ENCODE results near the gene MMP7. TPM values are rescaled to one million over a fixed set of nuclear protein-coding genes. Genes with fewer than 3 reads are reported as not detected.

Gene MMP7, protein sequence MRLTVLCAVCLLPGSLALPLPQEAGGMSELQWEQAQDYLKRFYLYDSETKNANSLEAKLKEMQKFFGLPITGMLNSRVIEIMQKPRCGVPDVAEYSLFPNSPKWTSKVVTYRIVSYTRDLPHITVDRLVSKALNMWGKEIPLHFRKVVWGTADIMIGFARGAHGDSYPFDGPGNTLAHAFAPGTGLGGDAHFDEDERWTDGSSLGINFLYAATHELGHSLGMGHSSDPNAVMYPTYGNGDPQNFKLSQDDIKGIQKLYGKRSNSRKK
- under 1 TPM in 3 of 9 donors, not detected in 6; 0.39 to 0.61 (median 0.44) TPM for total RNA-seq
- not detected for polyA plus RNA-seq
- long read RNA-seq, donor 1, result 0 reads
- long read RNA-seq, donor 2, result 0 reads
- long read RNA-seq, donor 3, result 0 reads
- long read RNA-seq, donor 4, result 0 reads
- long read RNA-seq, donor 5, result 0 reads
- long read RNA-seq, donor 6, result 0 reads
- long read RNA-seq, donor 7, result 0 reads
- long read RNA-seq, donor 8, partial matches to known transcripts, result 0 of 1 reads
- long read RNA-seq, donor 8, other reads (novel, unspliced or antisense), result 0 of 1 reads
- long read RNA-seq, donor 9, result 0 reads
- long read RNA-seq, donor 10, result 0 reads

DNA sequence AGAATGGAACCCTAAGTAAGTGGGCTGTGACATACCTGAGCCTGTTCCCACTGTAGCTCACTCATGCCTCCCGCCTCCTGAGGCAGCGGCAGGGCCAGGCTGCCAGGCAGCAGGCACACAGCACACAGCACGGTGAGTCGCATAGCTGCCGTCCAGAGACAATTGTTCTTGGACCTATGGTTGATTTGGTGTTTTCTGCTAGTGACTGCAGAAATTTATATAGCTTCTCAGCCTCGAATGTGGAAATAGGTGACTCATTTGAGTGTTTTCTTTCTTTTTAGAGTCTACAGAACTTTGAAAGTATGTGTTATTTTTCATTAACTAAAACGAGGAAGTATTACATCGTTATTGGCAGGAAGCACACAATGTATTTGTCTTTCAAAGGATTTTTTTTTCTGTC lies at the start of gene MMP7:
Gene MMP7, minus strand, starts transcription at position 190 of the 400 bp plus-strand sequence. Its CDS starts 47 bp downstream, at position 143.
- no peaks in the 10 kb centered on the region for H3K27me3 ChIP-seq
- TF ChIP-seq, protein P1, sequence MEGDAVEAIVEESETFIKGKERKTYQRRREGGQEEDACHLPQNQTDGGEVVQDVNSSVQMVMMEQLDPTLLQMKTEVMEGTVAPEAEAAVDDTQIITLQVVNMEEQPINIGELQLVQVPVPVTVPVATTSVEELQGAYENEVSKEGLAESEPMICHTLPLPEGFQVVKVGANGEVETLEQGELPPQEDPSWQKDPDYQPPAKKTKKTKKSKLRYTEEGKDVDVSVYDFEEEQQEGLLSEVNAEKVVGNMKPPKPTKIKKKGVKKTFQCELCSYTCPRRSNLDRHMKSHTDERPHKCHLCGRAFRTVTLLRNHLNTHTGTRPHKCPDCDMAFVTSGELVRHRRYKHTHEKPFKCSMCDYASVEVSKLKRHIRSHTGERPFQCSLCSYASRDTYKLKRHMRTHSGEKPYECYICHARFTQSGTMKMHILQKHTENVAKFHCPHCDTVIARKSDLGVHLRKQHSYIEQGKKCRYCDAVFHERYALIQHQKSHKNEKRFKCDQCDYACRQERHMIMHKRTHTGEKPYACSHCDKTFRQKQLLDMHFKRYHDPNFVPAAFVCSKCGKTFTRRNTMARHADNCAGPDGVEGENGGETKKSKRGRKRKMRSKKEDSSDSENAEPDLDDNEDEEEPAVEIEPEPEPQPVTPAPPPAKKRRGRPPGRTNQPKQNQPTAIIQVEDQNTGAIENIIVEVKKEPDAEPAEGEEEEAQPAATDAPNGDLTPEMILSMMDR (IDR thresholded peaks at IDR 0.05), result no peak
- no peak for TF ChIP-seq POLR2A (IDR thresholded peaks at IDR 0.05)
- no peak within 1 kb of the TSS for H3K27ac ChIP-seq
- WGBS, 4 donors, result 56 to 61% (median 58%) methylated on average over 8 of the region's 8 CpGs
- no peaks in the 10 kb centered on the region for H3K4me1 ChIP-seq (replicated peaks in 1 of 2)
- no peak for DNase-seq
- H3K36me3 ChIP-seq (replicated peaks in 1 of 2), result no peaks in the 10 kb centered on the region
- intact Hi-C loops (cut with DNase I), result no loop called here
- H3K4me3 ChIP-seq, result no peak within 1 kb of the TSS
- H3K9me3 ChIP-seq (replicated peaks in 1 of 3), result no peaks in the 10 kb centered on the region

DNA sequence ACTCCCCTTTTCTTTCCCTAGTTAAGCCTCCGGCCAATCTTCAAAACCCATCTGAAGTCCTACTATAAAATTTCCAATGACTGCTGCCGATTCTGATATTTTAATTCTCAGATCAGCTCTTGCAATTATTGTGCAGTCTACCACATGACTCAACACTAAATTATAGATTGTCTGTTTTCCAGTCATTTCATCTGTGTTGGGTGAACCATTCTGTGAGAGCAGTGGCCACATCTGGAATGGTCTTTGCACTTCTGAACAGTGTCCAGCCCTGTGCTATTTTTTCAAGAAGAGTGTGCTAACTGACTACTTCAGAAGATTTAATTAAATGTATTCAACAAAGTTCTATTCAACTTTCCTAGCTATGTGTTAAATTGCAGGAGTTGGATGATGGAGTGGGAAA lies 47.2 kb upstream of the MMP7 start:
- H3K27me3 ChIP-seq, result no peaks in the 10 kb centered on the region
- intact Hi-C loops (cut with DNase I), result no loop called here
- no peak overlapping the region for H3K4me3 ChIP-seq
- H3K27ac ChIP-seq, result no peak overlapping the region
- no peaks in the 10 kb centered on the region for H3K9me3 ChIP-seq (replicated peaks in 1 of 3)
- no peak for DNase-seq
- no peak for TF ChIP-seq POLR2A (IDR thresholded peaks at IDR 0.05)
- TF ChIP-seq, protein P1 (IDR thresholded peaks at IDR 0.05), result no peak
- H3K4me1 ChIP-seq (replicated peaks in 1 of 2), result no peaks in the 10 kb centered on the region
- 77 to 84% (median 81%) methylated on average over 2 of the region's 2 CpGs for WGBS, 4 donors
- H3K36me3 ChIP-seq (replicated peaks in 1 of 2), result no peaks in the 10 kb centered on the region

DNA sequence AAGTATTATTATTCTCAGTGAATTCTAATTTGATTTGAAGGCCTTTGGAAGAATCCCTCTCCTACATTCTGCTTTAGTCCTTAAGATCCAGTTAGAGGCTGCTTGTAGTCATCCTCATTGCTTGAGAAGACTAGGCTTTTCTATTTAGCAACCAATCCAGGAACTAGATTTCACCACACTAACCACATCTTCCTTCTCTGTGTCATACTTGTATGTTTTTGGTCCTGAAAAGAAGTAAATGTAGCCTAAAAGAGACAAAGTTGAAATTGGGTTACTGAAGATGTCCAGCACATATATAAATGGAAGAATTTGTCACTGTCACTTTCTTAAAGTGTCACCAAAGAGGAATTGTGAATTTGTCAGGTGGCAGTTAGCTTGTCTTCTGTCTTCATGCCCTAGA lies 46.6 kb upstream of the MMP7 start:
- no peaks in the 10 kb centered on the region for H3K27me3 ChIP-seq
- DNase-seq, result no peak
- no peak overlapping the region for H3K4me3 ChIP-seq
- H3K36me3 ChIP-seq (replicated peaks in 1 of 2), result no peaks in the 10 kb centered on the region
- H3K4me1 ChIP-seq (replicated peaks in 1 of 2), result no peaks in the 10 kb centered on the region
- H3K9me3 ChIP-seq (replicated peaks in 1 of 3), result no peaks in the 10 kb centered on the region
- intact Hi-C loops (cut with DNase I), result no loop called here
- no peak for TF ChIP-seq POLR2A (IDR thresholded peaks at IDR 0.05)
- TF ChIP-seq, protein P1 (IDR thresholded peaks at IDR 0.05), result no peak
- H3K27ac ChIP-seq, result no peak overlapping the region

DNA sequence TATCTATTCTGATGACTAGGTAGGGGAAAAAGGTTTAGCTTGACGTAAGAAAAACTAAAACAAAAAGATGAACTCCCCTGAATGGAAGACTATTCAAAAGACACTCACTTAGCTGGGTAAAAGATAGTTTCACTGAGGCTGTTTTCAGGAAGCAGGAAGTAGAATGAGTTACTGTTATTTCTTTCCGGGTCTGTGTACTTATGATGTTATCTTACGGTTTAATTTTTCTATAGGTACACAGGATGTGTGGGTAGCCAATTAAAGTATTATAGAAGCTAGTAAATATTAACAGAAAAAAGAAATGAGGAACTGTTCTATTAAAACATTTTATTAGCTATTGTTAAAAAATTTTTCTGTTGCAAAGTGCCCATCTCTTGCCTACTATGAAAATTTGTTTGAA lies 45.8 kb upstream of the MMP7 start:
- no peak for TF ChIP-seq POLR2A (IDR thresholded peaks at IDR 0.05)
- TF ChIP-seq, protein P1 (IDR thresholded peaks at IDR 0.05), result no peak
- Histone ChIP-seq H3K9me3 (replicated peaks in 1 of 3) (no peaks in the 10 kb centered on the region), H3K4me3 (no peak overlapping the region), H3K27ac (no peak overlapping the region), H3K36me3 (replicated peaks in 1 of 2) (no peaks in the 10 kb centered on the region), H3K4me1 (replicated peaks in 1 of 2) (no peaks in the 10 kb centered on the region), H3K27me3 (no peaks in the 10 kb centered on the region)
- WGBS, 4 donors, result 68 to 81% (median 70%) methylated on average over 3 of the region's 3 CpGs
- intact Hi-C loops (cut with DNase I), result no loop called here
- no peak for DNase-seq

Measured in adrenal gland (tissue), 19 donors.